Endothelial cell of umbilical vein (primary cell): ENCODE measurements around the gene ARMC8. TPM values are rescaled to one million over a fixed set of nuclear protein-coding genes. Genes with fewer than 3 reads are reported as not detected.

ENCODE experiments used
- BruUV-seq: library from RNA; stranded (reverse); fragments of 400-500 nt; replicated peaks from 2 replicates; lab custom pipeline; 2021; lab: Mats Ljungman, UMichigan
- CTCF ChIA-PET: fragments of 300-600, 350-600 bp; sonication (Branson Sonifier 250); formaldehyde crosslinking; loops from one replicate; lab custom pipeline; 2021; ENCODE audit warnings: antibody characterized with exemption, inconsistent platforms; lab: Charles Lee
- POLR2A ChIA-PET: fragments of 300-600, 350-600 bp; sonication (Branson Sonifier 250); formaldehyde crosslinking; loops from one replicate; lab custom pipeline; 2021; ENCODE audit warnings: antibody characterized with exemption, inconsistent platforms; lab: Charles Lee
- DNase-seq: peaks from one replicate; pipeline ENCODE4 v3.0.0-alpha.2; 2011; ENCODE audit warnings: low read depth, low spot score
- FAIRE-seq: peaks from 2 replicates; lab custom pipeline; 2011; peaks lifted over from hg19 to GRCh38; lab: Jason Lieb, UNC
- H2AFZ ChIP-seq: 2 replicates; pipeline ENCODE4 v1.6.0; 2012; ENCODE audit warnings: low read depth, low read length, control low read depth, inconsistent platforms
- H3K27ac ChIP-seq: 2 replicates; pipeline ENCODE4 v1.5.1; 2011; ENCODE audit warnings: low read depth, mild to moderate bottlenecking, control low read depth, low read length, moderate library complexity; ENCODE audit not compliant: insufficient read depth
- H3K27me3 ChIP-seq, 2 experiments: 2 replicates each; pipeline versions ENCODE4 v1.6.0 to v1.6.1; 2011; ENCODE audit warnings: low read length in 2 of 2, mixed read lengths in 1 of 2; ENCODE audit not compliant: control insufficient read depth in 2 of 2, insufficient read depth in 2 of 2
- H3K36me3 ChIP-seq, 2 experiments: 2 replicates in 1 of 2; 3 replicates in 1 of 2; pipeline ENCODE4 v1.5.1; 2011; ENCODE audit warnings: low read length in 2 of 2, mild to moderate bottlenecking in 1 of 2, moderate library complexity in 1 of 2; ENCODE audit not compliant: control insufficient read depth in 2 of 2, insufficient read depth in 2 of 2; ENCODE audit errors: extremely low read depth in 1 of 2
- H3K4me1 ChIP-seq: 3 replicates; pipeline ENCODE4 v1.5.1; 2011; ENCODE audit warnings: mild to moderate bottlenecking, low read length; ENCODE audit not compliant: control insufficient read depth, insufficient read depth; ENCODE audit errors: extremely low read depth
- H3K4me2 ChIP-seq: 2 replicates; pipeline ENCODE4 v1.6.1; 2011; ENCODE audit warnings: low read length, control low read depth, mixed read lengths; ENCODE audit not compliant: insufficient read depth
- H3K4me3 ChIP-seq, 3 experiments: fragments of 200-600 bp in 1 of 3; sonication (generic), shearing (Covaris generic) in 1 of 3; replicated peaks in 1 of 3; 2 replicates each; pipeline ENCODE4 v1.5.1; 2011 to 2016; ENCODE audit warnings: control low read depth in 3 of 3, low read length in 3 of 3, mild to moderate bottlenecking in 2 of 3, inconsistent platforms in 1 of 3, low read depth in 1 of 3, moderate library complexity in 1 of 3; ENCODE audit not compliant: insufficient read depth in 1 of 3
- H3K79me2 ChIP-seq: 2 replicates; pipeline ENCODE4 v1.6.0; 2012; ENCODE audit warnings: low read length, inconsistent platforms; ENCODE audit not compliant: control insufficient read depth, insufficient read depth
- H3K9ac ChIP-seq: replicated peaks from 2 replicates; pipeline ENCODE3; 2011; ENCODE audit warnings: low read length, control low read depth; ENCODE audit not compliant: insufficient read depth; ENCODE audit errors: extremely low read depth
- H3K9me1 ChIP-seq: replicated peaks from 3 replicates; pipeline ENCODE4 v1.6.0; 2011; ENCODE audit warnings: mild to moderate bottlenecking, low read length; ENCODE audit not compliant: control insufficient read depth, insufficient read depth; ENCODE audit errors: extremely low read depth
- H3K9me3 ChIP-seq: replicated peaks from 2 replicates; pipeline ENCODE4 v1.5.1; 2012; ENCODE audit warnings: low read length, inconsistent platforms; ENCODE audit not compliant: control insufficient read depth, insufficient read depth
- H4K20me1 ChIP-seq: replicated peaks from 2 replicates; pipeline ENCODE3; 2011; ENCODE audit warnings: mild to moderate bottlenecking, low read length; ENCODE audit not compliant: control insufficient read depth, insufficient read depth; ENCODE audit errors: extremely low read depth
- CTCF ChIP-seq, 2 donors: IDR thresholded peaks; 1 replicate in 1 of 2; 2 replicates in 1 of 2; pipeline ENCODE4 v1.5.1; 2011; ENCODE audit warnings: low read length in 2 of 2, mild to moderate bottlenecking in 2 of 2, moderate library complexity in 2 of 2, control low read depth in 1 of 2, inconsistent platforms in 1 of 2, low read depth in 1 of 2; ENCODE audit not compliant: insufficient read depth in 1 of 2; ENCODE audit errors: extremely low read depth in 1 of 2
- EZH2 ChIP-seq: IDR thresholded peaks from 2 replicates; pipeline ENCODE4 v1.6.1; 2012; ENCODE audit warnings: borderline replicate concordance, low read depth, mild to moderate bottlenecking, moderate library complexity, low read length, inconsistent platforms; ENCODE audit not compliant: severe bottlenecking
- FOS ChIP-seq: IDR thresholded peaks from 2 replicates; pipeline ENCODE4 v1.6.1; 2011; ENCODE audit warnings: mild to moderate bottlenecking, low read length, moderate library complexity, borderline replicate concordance; ENCODE audit not compliant: insufficient read depth
- GATA2 ChIP-seq: IDR thresholded peaks from 2 replicates; pipeline ENCODE4 v1.7.0; 2011; ENCODE audit warnings: low read depth, mild to moderate bottlenecking, moderate library complexity, mixed read lengths, low read length; ENCODE audit not compliant: insufficient read length, insufficient read depth
- JUN ChIP-seq: IDR thresholded peaks from 2 replicates; pipeline ENCODE4 v1.6.1; 2011; ENCODE audit warnings: borderline replicate concordance, low read depth; ENCODE audit not compliant: insufficient read length, insufficient read depth
- MAX ChIP-seq: IDR thresholded peaks from 2 replicates; pipeline ENCODE4 v1.6.1; 2011; ENCODE audit not compliant: insufficient read depth, insufficient read length
- MYC ChIP-seq: IDR thresholded peaks from one replicate; pipeline ENCODE4 v1.6.1; 2011; ENCODE audit warnings: mild to moderate bottlenecking, low read depth, low read length
- POLR2A ChIP-seq: IDR thresholded peaks from 2 replicates; pipeline ENCODE4 v1.6.1; 2012; ENCODE audit warnings: low read depth, mild to moderate bottlenecking, control low read depth, low read length
- POLR2AphosphoS5 ChIP-seq: IDR thresholded peaks from 2 replicates; pipeline ENCODE4 v1.6.1; 2012; ENCODE audit warnings: low read depth, mild to moderate bottlenecking, control low read depth, low read length, moderate library complexity; ENCODE audit not compliant: insufficient read depth
- dilution Hi-C: fragments of 300-500 bp; cut with MboI; formaldehyde crosslinking; loops from one replicate; pipeline ENCODE4 v1.15.0; 2019; ENCODE audit warnings: low sequenced_read_pairs; ENCODE audit not compliant: extremely low pct_ligation_motif_present
- intact Hi-C: fragments of 100-400 bp; cut with micrococcal nuclease; formaldehyde crosslinking; loops from one replicate; pipeline ENCODE4 v1.10.0; 2022
- polyA plus RNA-seq, 4 experiments: library from polyadenylated mRNA; depleted of rRNA in 3 of 4; stranded (reverse) in 3 of 4; unstranded in 1 of 4; fragments of >200 nt; gene quantifications; 2 replicates each; pipeline versions ENCODE4 v1.2.1 to v1.2.3, GENCODE V29; 2011 to 2012; ENCODE audit warnings: missing spikeins in 1 of 4
- total RNA-seq: library from RNA; stranded (reverse); gene quantifications from 2 replicates; pipeline ENCODE4 v1.2.3, GENCODE V29; 2021

ARMC8 gene
- total and polyA plus RNA-seq, 2 donors (not counting 3 experiments of a cell fraction or from before 2014, with no cell fraction given), result 39.6 to 46.0 TPM

GRCh38 chr3:138219255-138219654, 32.2 kb downstream of the ARMC8 start:
- TF ChIP-seq EZH2 (no peak), POLR2A (no peak), FOS (peak; percentile 41), GATA2 (peak; percentile 78)
- no peak overlapping the region for H2AFZ ChIP-seq
- H3K4me3 ChIP-seq, result peak overlapping the region in 1 of 3 experiments; percentile 15
- peaks cover 46% of the 10 kb centered on the region for H3K79me2 ChIP-seq
- ChIA-PET CTCF (interaction anchor here (0.6 to 1.4 kb wide), 4 partner anchors 10 to 24 kb away, joined by 3 read pairs; no protein-coding TSS in a partner anchor), POLR2A (interaction anchor here (1.0 kb wide), 1 partner anchor 17 kb away, joined by 3 read pairs; no protein-coding TSS in a partner anchor)
- peak overlapping the region; percentile 37 for H3K4me2 ChIP-seq
- peaks cover 6% of the 10 kb centered on the region in 2 experiments for H3K36me3 ChIP-seq
- dilution Hi-C loops (no loop called here), intact Hi-C loops (loop anchor here (2.0 kb wide), 1 partner anchor 32 kb away; the partner anchor contains the start of gene ARMC8)
- peak overlapping the region; percentile 40 for H3K27ac ChIP-seq
- no peak overlapping the region for H3K9ac ChIP-seq
- peaks cover 35% of the 10 kb centered on the region for H3K4me1 ChIP-seq
- peaks cover 13% of the 10 kb centered on the region for H4K20me1 ChIP-seq
- peak; percentile 79 for FAIRE-seq
- peak; percentile 64 for DNase-seq
- BruUV-seq, result no TSS peak
- no peaks in the 10 kb centered on the region for H3K9me3 ChIP-seq
- H3K27me3 ChIP-seq, result no peaks in the 10 kb centered on the region
- no peaks in the 10 kb centered on the region for H3K9me1 ChIP-seq

GRCh38 chr3:138220242-138220641, 33.1 kb downstream of the ARMC8 start:
- H3K4me1 ChIP-seq, result peaks cover 35% of the 10 kb centered on the region
- H4K20me1 ChIP-seq, result peaks cover 13% of the 10 kb centered on the region
- peaks cover 7 to 12% of the 10 kb centered on the region in 2 experiments for H3K36me3 ChIP-seq
- H3K9ac ChIP-seq, result no peak overlapping the region
- H3K4me2 ChIP-seq, result peak overlapping the region; percentile 37
- intact Hi-C loops (no loop called here), dilution Hi-C loops (no loop called here)
- no peaks in the 10 kb centered on the region for H3K9me1 ChIP-seq
- TF ChIP-seq POLR2AphosphoS5 (no peak), FOS (no peak), CTCF (IDR thresholded peaks at IDR 0.05; ENCODE audit: extremely low read depth in 1 of 2, insufficient read depth in 1 of 2, low read depth in 1 of 2, low read length in 2 of 2) (no peak), MYC (no peak), JUN (no peak), GATA2 (no peak), POLR2A (no peak), EZH2 (no peak), MAX (no peak)
- H3K27me3 ChIP-seq, result no peaks in the 10 kb centered on the region
- no peaks in the 10 kb centered on the region for H3K9me3 ChIP-seq
- DNase-seq (no peak), FAIRE-seq (no peak)
- no peak overlapping the region for H2AFZ ChIP-seq
- no TSS peak for BruUV-seq
- no peak overlapping the region for H3K27ac ChIP-seq
- POLR2A ChIA-PET, result no interaction called here
- peaks cover 45% of the 10 kb centered on the region for H3K79me2 ChIP-seq
- CTCF ChIA-PET, result interaction anchor here (0.9 to 1.5 kb wide), 3 partner anchors 9 to 40 kb away, joined by 3 to 4 read pairs (median 3); no protein-coding TSS in a partner anchor
- H3K4me3 ChIP-seq, result no peak overlapping the region
